Testis (tissue), 3 donors: ENCODE measurements around the gene PRKAG2. TPM values are rescaled to one million over a fixed set of nuclear protein-coding genes. Genes with fewer than 3 reads are reported as not detected.
A peak's percentile ranks its signal among the peaks of the same experiment; 100 is the strongest.

Experiments
- DNase-seq: peaks from one replicate; pipeline ENCODE4 v3.0.0-alpha.2; 2019
- H3K27ac ChIP-seq, 2 donors: fragments of 200-600 bp; sonication (generic); one replicate each; pipeline ENCODE4 v1.5.1; 2019
- H3K27me3 ChIP-seq: fragments of 200-600 bp; sonication (generic); one replicate; pipeline ENCODE4 v1.5.1; 2019
- H3K36me3 ChIP-seq: fragments of 200-600 bp; sonication (generic); one replicate; pipeline ENCODE4 v1.5.1; 2017; ENCODE audit warnings: low read depth; ENCODE audit errors: missing control alignments
- H3K4me1 ChIP-seq: fragments of 200-600 bp; sonication (generic); one replicate; pipeline ENCODE4 v1.5.1; 2019
- H3K4me3 ChIP-seq, 2 donors: fragments of 200-600 bp; sonication (generic); one replicate each; pipeline ENCODE4 v1.5.1; 2017 to 2019
- H3K9me3 ChIP-seq: fragments of 200-600 bp; sonication (generic); one replicate; pipeline ENCODE4 v1.5.1; 2017
- POLR2A ChIP-seq: fragments of 450-650 bp; IDR thresholded peaks from one replicate; pipeline ENCODE4 v1.6.1; 2017; ENCODE audit warnings: antibody characterized with exemption, mild to moderate bottlenecking, moderate library complexity
- WGBS, 2 donors: methylation state at CpG; one replicate each; pipeline ENCODE4 v1.1.5; 2018; 5-methylcytosine and 5-hydroxymethylcytosine counted together
- intact Hi-C: fragments of 100-400 bp; cut with DNase I; formaldehyde crosslinking; loops from one replicate; pipeline ENCODE4 v1.15.1; 2023; ENCODE audit warnings: low total_unique reads
- polyA plus RNA-seq: library from polyadenylated mRNA; stranded (reverse); fragments of 350-450 nt; fragmentation: Illumina TruSeq; extraction: RNeasy Lipid Tissue Mini Kit (QIAGEN cat#74804); gene quantifications from one replicate; pipeline ENCODE4 v1.2.3, GENCODE V29; 2014; ENCODE audit warnings: low read depth, low replicate concordance; ENCODE audit not compliant: insufficient read depth
- total RNA-seq, 2 donors: library from RNA; depleted of rRNA; stranded (reverse); fragments of >200 nt; gene quantifications; one replicate each; pipeline ENCODE4 v1.2.3, GENCODE V29; 2016
- TF ChIP-seq, protein P1 (sequence below), 3 experiments: fragments of 450-650 bp in 2 of 3; fragments of 200-600 bp in 1 of 3; sonication (generic) in 1 of 3; IDR thresholded peaks; one replicate each; pipeline ENCODE4 v1.5.1; 2016 to 2019; ENCODE audit warnings: antibody characterized with exemption in 3 of 3, mild to moderate bottlenecking in 2 of 3, moderate library complexity in 1 of 3

The PRKAG2 gene
- total and polyA plus RNA-seq, 3 donors from 2014 or later: 27.9 to 28.7 (median 28.6) TPM

DNA sequence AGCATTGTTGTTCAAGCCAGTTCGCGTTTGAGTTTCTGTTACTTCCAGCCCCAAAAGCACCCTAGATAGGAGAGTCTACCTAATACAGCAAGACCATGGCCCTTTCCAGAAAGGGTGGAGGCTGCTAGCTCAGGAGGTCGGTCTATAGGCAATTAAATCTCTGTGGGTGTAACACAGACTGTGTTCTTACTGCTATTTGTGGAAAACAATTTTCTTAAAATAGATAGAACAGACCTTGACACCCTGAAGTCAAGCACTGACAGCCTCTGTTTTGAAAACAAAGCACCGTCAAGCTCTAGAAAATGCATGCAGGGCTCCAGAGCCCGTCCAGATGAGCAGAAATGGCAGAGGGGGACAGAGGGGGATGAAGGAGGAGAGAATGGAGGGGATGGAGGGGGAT is 156.6 kb downstream of the PRKAG2 start:
- Histone ChIP-seq H3K4me1 (peaks cover 21% of the 10 kb centered on the region), H3K27me3 (no peaks in the 10 kb centered on the region), H3K9me3 (no peaks in the 10 kb centered on the region), H3K4me3 (no peak overlapping the region), H3K36me3 (no peaks in the 10 kb centered on the region), H3K27ac (peak overlapping the region; percentile 36 to 55)
- WGBS, 2 donors: 29 to 32% methylated on average over 5 of the region's 5 CpGs
- intact Hi-C loops: no loop called here
- TF ChIP-seq, protein P1, sequence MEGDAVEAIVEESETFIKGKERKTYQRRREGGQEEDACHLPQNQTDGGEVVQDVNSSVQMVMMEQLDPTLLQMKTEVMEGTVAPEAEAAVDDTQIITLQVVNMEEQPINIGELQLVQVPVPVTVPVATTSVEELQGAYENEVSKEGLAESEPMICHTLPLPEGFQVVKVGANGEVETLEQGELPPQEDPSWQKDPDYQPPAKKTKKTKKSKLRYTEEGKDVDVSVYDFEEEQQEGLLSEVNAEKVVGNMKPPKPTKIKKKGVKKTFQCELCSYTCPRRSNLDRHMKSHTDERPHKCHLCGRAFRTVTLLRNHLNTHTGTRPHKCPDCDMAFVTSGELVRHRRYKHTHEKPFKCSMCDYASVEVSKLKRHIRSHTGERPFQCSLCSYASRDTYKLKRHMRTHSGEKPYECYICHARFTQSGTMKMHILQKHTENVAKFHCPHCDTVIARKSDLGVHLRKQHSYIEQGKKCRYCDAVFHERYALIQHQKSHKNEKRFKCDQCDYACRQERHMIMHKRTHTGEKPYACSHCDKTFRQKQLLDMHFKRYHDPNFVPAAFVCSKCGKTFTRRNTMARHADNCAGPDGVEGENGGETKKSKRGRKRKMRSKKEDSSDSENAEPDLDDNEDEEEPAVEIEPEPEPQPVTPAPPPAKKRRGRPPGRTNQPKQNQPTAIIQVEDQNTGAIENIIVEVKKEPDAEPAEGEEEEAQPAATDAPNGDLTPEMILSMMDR (IDR thresholded peaks at IDR 0.05): no peak
- TF ChIP-seq POLR2A: no peak
- peak; percentile 27 for DNase-seq

DNA sequence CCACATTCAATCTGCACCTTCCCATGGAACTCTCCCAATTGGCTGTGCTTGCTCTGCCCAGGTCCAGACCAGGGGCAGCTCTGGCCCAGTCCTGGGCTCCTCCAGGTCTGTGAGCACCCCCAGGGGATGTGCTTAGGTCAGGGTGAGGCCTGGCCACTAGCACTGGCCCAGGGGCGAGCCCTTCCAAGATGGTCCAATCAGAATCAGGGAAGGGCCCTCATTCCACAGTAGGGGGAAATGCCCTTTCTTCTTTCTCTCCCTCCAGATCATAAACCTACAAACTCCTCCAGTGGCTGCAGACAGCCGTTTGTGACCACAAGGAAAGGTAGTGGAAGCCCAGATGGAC is 157.0 kb downstream of the PRKAG2 start:
- TF ChIP-seq POLR2A: no peak
- TF ChIP-seq, protein P1 (IDR thresholded peaks at IDR 0.05): no peak
- no peaks in the 10 kb centered on the region for H3K27me3 ChIP-seq
- no peak overlapping the region for H3K4me3 ChIP-seq
- 58 to 75% methylated on average over 2 of the region's 2 CpGs for WGBS, 2 donors
- intact Hi-C loops: no loop called here
- H3K27ac ChIP-seq: peak overlapping the region; percentile 36 to 55
- no peak for DNase-seq
- H3K4me1 ChIP-seq: peaks cover 21% of the 10 kb centered on the region
- no peaks in the 10 kb centered on the region for H3K36me3 ChIP-seq
- H3K9me3 ChIP-seq: no peaks in the 10 kb centered on the region

DNA sequence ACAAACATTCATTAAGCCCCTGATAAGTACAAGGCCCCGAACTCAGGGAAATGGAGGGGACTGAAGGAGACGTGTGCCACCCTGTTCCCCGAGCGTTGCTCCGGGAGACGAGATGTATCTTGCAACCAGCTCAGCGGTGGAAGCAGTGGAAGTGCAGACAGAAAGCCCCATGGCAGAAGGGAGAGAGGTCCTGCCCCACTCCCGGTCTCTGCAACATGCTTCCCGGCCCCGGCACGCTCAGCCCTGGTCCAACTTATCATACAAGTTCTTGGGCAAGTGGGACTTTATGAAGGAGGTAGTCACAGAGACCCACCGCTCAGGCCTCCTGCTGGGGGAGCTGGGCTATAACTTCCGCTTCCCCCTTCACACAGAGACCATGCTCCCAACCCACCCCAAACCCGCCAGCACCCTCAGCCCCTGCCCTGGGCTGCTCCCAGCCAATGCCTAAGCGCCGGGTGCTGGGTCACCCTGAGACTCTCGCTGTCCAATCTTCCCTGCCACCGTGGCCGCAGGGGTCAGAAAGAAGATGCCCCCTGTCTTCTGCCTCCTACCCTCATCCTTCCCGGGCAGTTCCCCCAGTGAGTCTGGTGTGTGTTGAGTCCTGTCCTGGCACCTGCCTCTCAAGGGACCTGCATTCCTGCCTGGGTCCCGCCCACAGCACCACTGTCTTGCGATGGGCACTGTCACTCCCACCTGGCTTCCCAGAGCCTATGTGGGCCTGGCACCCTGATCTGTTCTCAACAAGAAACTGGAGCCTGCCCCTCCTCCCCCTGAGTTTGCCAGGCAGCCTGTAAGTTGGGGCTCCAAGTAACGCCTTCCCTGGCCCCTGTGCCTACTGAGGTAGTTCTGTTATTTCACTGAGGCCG is 157.7 kb downstream of the PRKAG2 start:
- no peak overlapping the region for H3K4me3 ChIP-seq
- no peak for TF ChIP-seq POLR2A
- TF ChIP-seq, protein P1 (IDR thresholded peaks at IDR 0.05): no peak
- DNase-seq: no peak
- H3K36me3 ChIP-seq: no peaks in the 10 kb centered on the region
- no peaks in the 10 kb centered on the region for H3K9me3 ChIP-seq
- peak overlapping the region; percentile 36 to 55 for H3K27ac ChIP-seq
- H3K4me1 ChIP-seq: peaks cover 21% of the 10 kb centered on the region
- H3K27me3 ChIP-seq: no peaks in the 10 kb centered on the region
- 95 to 97% methylated on average over 22 to 24 of the region's 24 CpGs for WGBS, 2 donors
- intact Hi-C loops: no loop called here

DNA sequence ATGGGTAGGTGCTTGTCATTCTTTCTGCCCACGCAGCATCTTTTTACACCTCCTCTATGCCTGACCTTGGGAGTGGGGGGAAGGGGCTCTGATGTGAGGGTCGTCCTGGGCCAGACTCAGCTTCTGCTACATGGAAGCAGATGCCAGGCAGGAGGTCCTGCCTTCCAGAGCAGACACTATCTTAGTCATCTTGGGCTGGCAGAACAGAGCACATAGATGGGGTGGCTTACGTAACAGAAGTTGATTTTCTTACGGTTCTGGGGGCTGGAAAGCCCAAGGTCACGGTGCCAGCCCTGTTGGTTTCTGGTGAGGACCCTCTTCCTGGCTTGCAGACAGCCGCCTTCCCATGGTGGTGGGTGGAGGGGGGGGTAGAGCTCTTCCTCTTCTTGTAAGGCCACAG is 159.0 kb downstream of the PRKAG2 start:
- WGBS, 2 donors: 71 to 96% methylated on average over 6 of the region's 6 CpGs
- no peak for TF ChIP-seq POLR2A
- TF ChIP-seq, protein P1 (IDR thresholded peaks at IDR 0.05): no peak
- Histone ChIP-seq H3K27ac (no peak overlapping the region), H3K9me3 (no peaks in the 10 kb centered on the region), H3K4me1 (peaks cover 21% of the 10 kb centered on the region), H3K4me3 (no peak overlapping the region), H3K36me3 (no peaks in the 10 kb centered on the region), H3K27me3 (no peaks in the 10 kb centered on the region)
- intact Hi-C loops: no loop called here
- no peak for DNase-seq

DNA sequence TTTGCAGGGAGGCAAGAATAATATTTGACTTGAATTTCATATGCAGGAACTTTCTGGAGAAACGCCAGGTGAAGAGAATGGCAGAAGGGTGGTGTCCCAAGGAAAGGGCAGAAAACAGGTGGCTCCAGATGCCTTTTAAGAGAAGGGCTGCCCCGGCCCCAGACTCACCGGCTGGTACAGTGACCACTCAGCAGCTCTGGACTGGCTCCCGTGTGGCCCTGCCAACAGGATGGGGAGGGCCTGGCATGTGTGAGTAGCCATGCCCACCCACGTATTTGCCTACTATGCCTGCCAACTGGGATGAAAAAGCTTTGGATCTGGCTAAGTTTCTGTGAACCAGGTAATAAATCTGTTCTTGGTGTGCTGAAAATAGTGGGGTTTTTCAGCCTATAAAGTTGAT is 159.5 kb downstream of the PRKAG2 start:
- Histone ChIP-seq H3K27me3 (no peaks in the 10 kb centered on the region), H3K4me3 (no peak overlapping the region), H3K36me3 (no peaks in the 10 kb centered on the region), H3K9me3 (no peaks in the 10 kb centered on the region), H3K27ac (no peak overlapping the region), H3K4me1 (peaks cover 21% of the 10 kb centered on the region)
- TF ChIP-seq POLR2A: no peak
- TF ChIP-seq, protein P1 (IDR thresholded peaks at IDR 0.05): no peak
- intact Hi-C loops: no loop called here
- DNase-seq: no peak
- WGBS, 2 donors: 65 to 98% methylated on average over 5 of the region's 5 CpGs
